ENCODE measurements around the gene SIAH1. TPM values are rescaled to one million over a fixed set of nuclear protein-coding genes. Genes with fewer than 3 reads are reported as not detected.

Gene SIAH1
- polyA plus RNA-seq, 1 donor (not counting 4 experiments of a cell fraction or from before 2014, with no cell fraction given): 19.0 TPM

Small RNA genes within 50 kb of the gene (small RNA-seq; reads per million reads assigned to genes)
- gene RF00017 (ENCODE audit: insufficient read length in 3 of 3, low read depth in 3 of 3, low replicate concordance in 1 of 3): 0 reads per million in 3 experiments

Other genes starting within 250 kb of the SIAH1 start
- gene ABCC12, start 229.4 kb downstream of the SIAH1 start, polyA plus RNA-seq: not detected in 3 replicates
- 34.6 to 50.6 TPM (median 49.4 TPM) in 3 replicates for gene LONP2, start 141.1 kb downstream of the SIAH1 start, polyA plus RNA-seq
- 0.18 to 0.68 TPM (median 0.33 TPM) in 3 replicates for gene ABCC11, start 137.9 kb downstream of the SIAH1 start, polyA plus RNA-seq
- 32.5 to 55.7 TPM (median 34.7 TPM) in 3 replicates for gene N4BP1, start 224.8 kb upstream of the SIAH1 start, polyA plus RNA-seq